Mesendoderm (in vitro differentiated cells): ENCODE data around the gene TMEM150B.
"Not testable (repeated sequence)": the region's sequence is repeated elsewhere in the genome, so short reads cannot be mapped to it uniquely, and the experiment has no call there.

ENCODE experiments used
- DNase-seq: peaks from one replicate; pipeline ENCODE4 v3.0.0; 2013
- H2AK5ac ChIP-seq: 2 replicates; pipeline ENCODE4 v1.6.1; 2013; ENCODE audit warnings: low read length, inconsistent platforms
- H2BK120ac ChIP-seq: 2 replicates; pipeline ENCODE4 v1.6.1; 2013; ENCODE audit warnings: low read depth, mild to moderate bottlenecking, low read length, moderate library complexity, mixed read lengths
- H2BK15ac ChIP-seq: replicated peaks from 2 replicates; pipeline ENCODE4 v1.6.1; 2013; ENCODE audit warnings: low read depth, mild to moderate bottlenecking, moderate library complexity
- H2BK5ac ChIP-seq: 2 replicates; pipeline ENCODE4 v1.6.1; 2013; ENCODE audit warnings: low read length, inconsistent platforms
- H3K18ac ChIP-seq: 2 replicates; pipeline ENCODE4 v1.6.1; 2013; ENCODE audit warnings: mild to moderate bottlenecking, low read length, mixed read lengths
- H3K23ac ChIP-seq: one replicate; pipeline ENCODE4 v1.6.1; 2013; ENCODE audit warnings: low read length
- H3K27ac ChIP-seq: 2 replicates; pipeline ENCODE4 v1.5.1; 2013; ENCODE audit warnings: low read depth, mild to moderate bottlenecking, inconsistent platforms, low read length, moderate library complexity
- H3K27me3 ChIP-seq: 2 replicates; pipeline ENCODE4 v1.6.1; 2013; ENCODE audit warnings: low read length, control low read depth, mild to moderate bottlenecking, inconsistent platforms; ENCODE audit not compliant: insufficient read depth, poor library complexity
- H3K36me3 ChIP-seq: 2 replicates; pipeline ENCODE4 v1.6.1; 2013; ENCODE audit warnings: low read length, inconsistent platforms; ENCODE audit not compliant: control insufficient read depth, insufficient read depth
- H3K4ac ChIP-seq: one replicate; pipeline ENCODE4 v1.6.1; 2013; ENCODE audit warnings: low read depth, mild to moderate bottlenecking, low read length, moderate library complexity
- H3K4me1 ChIP-seq: 2 replicates; pipeline ENCODE4 v1.6.1; 2013; ENCODE audit warnings: low read depth, low read length, inconsistent platforms; ENCODE audit not compliant: control insufficient read depth
- H3K4me2 ChIP-seq: 2 replicates; pipeline ENCODE4 v1.6.1; 2013; ENCODE audit warnings: low read length
- H3K4me3 ChIP-seq: 2 replicates; pipeline ENCODE4 v1.5.1; 2013; ENCODE audit warnings: mild to moderate bottlenecking, low read length
- H3K56ac ChIP-seq: one replicate; pipeline ENCODE4 v1.6.1; 2013; ENCODE audit warnings: low read length
- H3K79me1 ChIP-seq: 2 replicates; pipeline ENCODE4 v1.6.1; 2013; ENCODE audit warnings: low read length, inconsistent platforms
- H3K79me2 ChIP-seq: 2 replicates; pipeline ENCODE4 v1.6.1; 2013; ENCODE audit warnings: mild to moderate bottlenecking, low read length; ENCODE audit not compliant: control insufficient read depth, insufficient read depth
- H3K9ac ChIP-seq: 2 replicates; pipeline ENCODE4 v1.6.1; 2013; ENCODE audit warnings: low read length, inconsistent platforms
- H4K5ac ChIP-seq: one replicate; pipeline ENCODE4 v1.6.1; 2013; ENCODE audit warnings: low read length
- H4K8ac ChIP-seq: one replicate; pipeline ENCODE4 v1.6.1; 2013; ENCODE audit warnings: low read depth, mild to moderate bottlenecking, control low read depth, low read length, moderate library complexity
- WGBS: extraction: QIAGEN DNeasy Blood & Tissue Kit; methylation state at CpG from one replicate; pipeline ENCODE4 v1.1.7; 2013; ENCODE audit warnings: low lambda C conversion rate, missing lambda C conversion rate; ENCODE audit not compliant: insufficient coverage; ENCODE audit errors: extremely low coverage; 5-methylcytosine and 5-hydroxymethylcytosine counted together

Gene TMEM150B

GRCh38 chr19:55333870-55334269 is 8.7 kb upstream of the TMEM150B start:
- H3K56ac ChIP-seq = no peak overlapping the region
- H2BK120ac ChIP-seq = no peak overlapping the region
- no peaks in the 10 kb centered on the region for H3K79me1 ChIP-seq
- no peak overlapping the region for H3K4me3 ChIP-seq
- H3K27ac ChIP-seq = no peak overlapping the region
- no peak overlapping the region for H2BK15ac ChIP-seq
- H4K8ac ChIP-seq = no peak overlapping the region
- no peak for DNase-seq
- no peaks in the 10 kb centered on the region for H3K36me3 ChIP-seq
- no CpG with 5 or more reads among the region's 11 CpGs for WGBS
- no peak overlapping the region for H3K18ac ChIP-seq
- H3K23ac ChIP-seq = no peak overlapping the region
- H3K79me2 ChIP-seq = no peaks in the 10 kb centered on the region
- no peaks in the 10 kb centered on the region for H3K27me3 ChIP-seq
- no peak overlapping the region for H3K4ac ChIP-seq
- H4K5ac ChIP-seq = no peak overlapping the region
- H3K4me2 ChIP-seq = no peak overlapping the region
- H2AK5ac ChIP-seq = no peak overlapping the region
- no peaks in the 10 kb centered on the region for H3K4me1 ChIP-seq
- no peak overlapping the region for H3K9ac ChIP-seq
- H2BK5ac ChIP-seq = no peak overlapping the region

- no CpG with 5 or more reads among the region's 6 CpGs for WGBS
- H3K4me2 ChIP-seq = not testable (repeated sequence)
Observed at GRCh38 chr19:55329791-55330190, 4.7 kb upstream of the TMEM150B start.

DNA sequence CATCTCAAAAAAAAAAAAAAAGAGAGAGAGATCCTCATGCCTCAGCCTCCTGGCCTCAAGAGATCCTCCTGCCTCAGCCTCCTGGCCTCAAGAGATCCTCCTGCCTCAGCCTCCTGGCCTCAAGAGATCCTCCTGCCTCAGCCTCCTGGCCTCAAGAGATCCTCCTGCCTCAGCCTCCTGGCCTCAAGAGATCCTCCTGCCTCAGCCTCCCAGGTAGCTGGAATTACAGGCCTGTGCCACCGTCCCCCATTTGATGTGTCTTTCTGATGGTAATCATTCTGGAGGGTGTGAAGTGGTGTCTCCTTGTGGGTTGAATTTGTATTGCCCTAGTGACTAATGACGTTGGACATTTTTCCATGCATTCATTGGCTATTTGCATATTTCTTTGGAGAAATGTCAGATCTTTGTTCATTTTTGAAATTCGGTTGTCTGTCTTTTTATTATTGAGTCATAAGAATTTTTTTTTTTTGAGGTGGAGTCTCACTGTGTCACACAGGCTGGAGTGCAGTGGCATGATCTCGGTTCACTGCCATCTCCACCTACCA is 3.7 kb upstream of the TMEM150B start:
- DNase-seq, H2BK5ac ChIP-seq, H2AK5ac ChIP-seq, H2BK15ac ChIP-seq, H3K4me2 ChIP-seq, H3K36me3 ChIP-seq, H4K5ac ChIP-seq, H4K8ac ChIP-seq, H2BK120ac ChIP-seq, H3K18ac ChIP-seq, H3K23ac ChIP-seq, H3K4me3 ChIP-seq, H3K4me1 ChIP-seq, H3K4ac ChIP-seq, H3K27me3 ChIP-seq, H3K79me2 ChIP-seq, H3K79me1 ChIP-seq, H3K56ac ChIP-seq, H3K9ac ChIP-seq, H3K27ac ChIP-seq: not testable (repeated sequence)
- WGBS = 100% methylated on average over 1 of the region's 4 CpGs

More at GRCh38 chr19:55329791-55330190, 4.7 kb upstream of the TMEM150B start:
- H3K79me2 ChIP-seq, H3K56ac ChIP-seq, H2AK5ac ChIP-seq, H3K4me1 ChIP-seq, H3K36me3 ChIP-seq, H4K5ac ChIP-seq, H3K79me1 ChIP-seq, H3K4me3 ChIP-seq, H3K23ac ChIP-seq, H3K18ac ChIP-seq, H3K4ac ChIP-seq, H3K27me3 ChIP-seq, H2BK15ac ChIP-seq, DNase-seq, H3K27ac ChIP-seq, H3K9ac ChIP-seq, H4K8ac ChIP-seq, H2BK5ac ChIP-seq, H2BK120ac ChIP-seq: not testable (repeated sequence)

DNA sequence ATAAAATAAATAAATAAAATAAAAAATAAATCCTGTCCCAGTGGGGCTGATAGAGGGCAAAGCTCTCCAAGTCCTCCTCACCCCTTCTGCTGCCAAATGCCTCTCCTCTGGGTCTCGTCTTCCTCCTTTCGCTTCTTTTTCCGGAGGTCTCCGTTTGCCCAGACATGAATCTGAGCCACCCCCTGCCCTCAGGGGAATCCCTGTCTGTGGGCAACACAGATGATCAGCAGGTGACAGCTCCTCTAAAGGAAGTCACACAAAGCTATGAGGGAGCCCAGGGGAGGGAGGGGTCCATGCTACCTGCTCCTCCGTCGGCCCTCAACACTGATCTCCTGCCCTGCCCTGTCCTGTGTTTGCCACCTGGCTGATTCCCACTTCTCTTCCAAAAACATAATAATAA is 479 bp downstream of the TMEM150B start:
- no peak overlapping the region for H2AK5ac ChIP-seq
- H3K4me2 ChIP-seq = no peak overlapping the region
- H2BK120ac ChIP-seq = no peak overlapping the region
- H4K8ac ChIP-seq = no peak overlapping the region
- no peaks in the 10 kb centered on the region for H3K36me3 ChIP-seq
- H3K4me3 ChIP-seq = no peak overlapping the region
- H4K5ac ChIP-seq = no peak overlapping the region
- no peak overlapping the region for H3K56ac ChIP-seq
- H3K27me3 ChIP-seq = no peaks in the 10 kb centered on the region
- no peaks in the 10 kb centered on the region for H3K79me2 ChIP-seq
- no peak overlapping the region for H3K23ac ChIP-seq
- no peak overlapping the region for H2BK5ac ChIP-seq
- H3K9ac ChIP-seq = no peak overlapping the region
- H3K18ac ChIP-seq = no peak overlapping the region
- DNase-seq = no peak
- WGBS = no CpG with 5 or more reads among the region's 6 CpGs
- H3K4ac ChIP-seq = no peak overlapping the region
- no peaks in the 10 kb centered on the region for H3K79me1 ChIP-seq
- H3K4me1 ChIP-seq = no peaks in the 10 kb centered on the region
- no peak overlapping the region for H3K27ac ChIP-seq
- no peak overlapping the region for H2BK15ac ChIP-seq

GRCh38 chr19:55322204-55322885 is 2.8 kb downstream of the TMEM150B start:
- Histone ChIP-seq H2AK5ac (no peak overlapping the region), H3K36me3 (no peaks in the 10 kb centered on the region), H3K9ac (no peak overlapping the region), H4K5ac (no peak overlapping the region), H4K8ac (no peak overlapping the region), H2BK120ac (no peak overlapping the region), H3K4me2 (no peak overlapping the region), H3K27ac (no peak overlapping the region), H2BK5ac (no peak overlapping the region), H3K56ac (no peak overlapping the region), H3K23ac (no peak overlapping the region), H3K4me3 (no peak overlapping the region), H3K79me2 (no peaks in the 10 kb centered on the region), H2BK15ac (no peak overlapping the region), H3K27me3 (no peaks in the 10 kb centered on the region), H3K79me1 (no peaks in the 10 kb centered on the region), H3K18ac (no peak overlapping the region), H3K4ac (no peak overlapping the region), H3K4me1 (no peaks in the 10 kb centered on the region)
- DNase-seq = no peak
- WGBS = no CpG with 5 or more reads among the region's 12 CpGs
